Gastroesophageal sphincter (tissue), 4 donors: Measurements from ENCODE around the gene IGSF11. TPM values are rescaled to one million over a fixed set of nuclear protein-coding genes. Genes with fewer than 3 reads are reported as not detected.
A peak's percentile ranks its signal among the peaks of the same experiment; 100 is the strongest.

Experiments used
- ATAC-seq: fragments of 150-250 bp; one replicate; pipeline ENCODE4 v1.9.1; 2016; ENCODE audit warnings: mild to moderate bottlenecking, moderate library complexity
- H3K27ac ChIP-seq, 4 donors: fragments of 200-600 bp; sonication (generic) in 3 of 4; 1 replicate in 3 of 4; 2 replicates in 1 of 4; pipeline ENCODE4 v1.5.1; 2016 to 2019
- H3K27me3 ChIP-seq: fragments of 200-600 bp; sonication (generic); one replicate; pipeline ENCODE4 v1.5.1; 2019
- H3K36me3 ChIP-seq, 2 donors: fragments of 200-600 bp; sonication (generic); one replicate each; pipeline ENCODE4 v1.5.1; 2019; ENCODE audit warnings: control low read depth in 1 of 2
- H3K4me1 ChIP-seq, 3 donors: fragments of 200-600 bp; sonication (generic); 1 replicate in 2 of 3; 2 replicates in 1 of 3; pipeline ENCODE4 v1.5.1; 2016 to 2019; ENCODE audit warnings: control low read depth in 2 of 3
- H3K4me3 ChIP-seq, 2 donors: fragments of 200-600 bp; sonication (generic); one replicate each; pipeline ENCODE4 v1.5.1; 2019; ENCODE audit warnings: mild to moderate bottlenecking in 1 of 2, moderate library complexity in 1 of 2
- H3K9me3 ChIP-seq, 3 donors: fragments of 200-600 bp; sonication (generic); one replicate each; pipeline ENCODE4 v1.5.1; 2017 to 2019; ENCODE audit warnings: control low read depth in 2 of 3
- EP300 ChIP-seq: sonication (generic); formaldehyde crosslinking; IDR thresholded peaks from one replicate; pipeline ENCODE4 v1.6.1; 2017; ENCODE audit warnings: antibody characterized with exemption, mild to moderate bottlenecking
- POLR2A ChIP-seq, 2 donors: fragments of 450-650 bp; IDR thresholded peaks; one replicate each; pipeline ENCODE4 v1.6.1; 2017; ENCODE audit warnings: antibody characterized with exemption in 2 of 2, mild to moderate bottlenecking in 2 of 2, moderate library complexity in 1 of 2
- POLR2AphosphoS5 ChIP-seq: sonication (generic); formaldehyde crosslinking; IDR thresholded peaks from one replicate; pipeline ENCODE4 v1.6.1; 2017; ENCODE audit warnings: antibody characterized with exemption
- WGBS, 2 donors: methylation state at CpG; one replicate each; pipeline ENCODE4 v1.1.5; 2018; ENCODE audit warnings: low coverage in 1 of 2; 5-methylcytosine and 5-hydroxymethylcytosine counted together
- total RNA-seq, 4 donors: library from RNA; depleted of rRNA; stranded (reverse); fragments of >200 nt; gene quantifications; one replicate each; pipeline ENCODE4 v1.1.0, GENCODE V29; 2016
- TF ChIP-seq, protein P1 (sequence below), 4 experiments: fragments of 200-600 bp in 2 of 4; fragments of 450-650 bp in 2 of 4; sonication (generic) in 1 of 4; IDR thresholded peaks; one replicate each; pipeline ENCODE4 v1.5.1; 2017 to 2019; ENCODE audit warnings: antibody characterized with exemption in 4 of 4, mild to moderate bottlenecking in 2 of 4, moderate library complexity in 2 of 4

The IGSF11 gene
- total RNA-seq, 4 donors from 2014 or later: 2.0 to 20.2 (median 6.1) TPM

DNA sequence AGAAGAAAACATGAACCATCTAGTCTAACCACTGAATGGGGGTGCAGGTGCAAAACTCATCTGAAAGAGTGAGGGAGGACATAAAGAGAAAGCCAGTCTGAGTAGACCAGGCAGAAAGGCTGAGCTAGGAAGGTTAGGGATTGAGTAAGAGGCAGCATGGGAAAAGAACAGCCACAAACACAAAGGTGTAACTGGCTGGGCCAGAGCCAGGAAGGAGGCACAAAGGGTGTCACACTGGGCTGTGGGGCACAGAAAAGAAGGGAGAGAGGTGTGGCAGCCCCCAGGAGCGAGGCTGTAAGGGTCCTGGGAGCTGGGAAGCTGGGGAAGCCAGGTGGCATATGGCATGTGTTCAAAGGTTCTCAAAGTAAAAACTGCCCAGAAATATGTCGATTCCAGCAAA, 18.7 kb downstream of the IGSF11 start:
- WGBS, 2 donors: 83 to 84% methylated on average over 2 of the region's 2 CpGs
- Histone ChIP-seq H3K9me3 (no peaks in the 10 kb centered on the region), H3K36me3 (no peaks in the 10 kb centered on the region), H3K27me3 (no peaks in the 10 kb centered on the region), H3K27ac (peak overlapping the region in 2 of 4 donors; percentile 14 to 17), H3K4me1 (peaks cover 0 to 55% (median 6%) of the 10 kb centered on the region in 3 donors), H3K4me3 (no peak overlapping the region)
- no peak for ATAC-seq
- TF ChIP-seq POLR2AphosphoS5: no peak
- no peak for TF ChIP-seq POLR2A (IDR thresholded peaks at IDR 0.05)
- TF ChIP-seq, protein P1, sequence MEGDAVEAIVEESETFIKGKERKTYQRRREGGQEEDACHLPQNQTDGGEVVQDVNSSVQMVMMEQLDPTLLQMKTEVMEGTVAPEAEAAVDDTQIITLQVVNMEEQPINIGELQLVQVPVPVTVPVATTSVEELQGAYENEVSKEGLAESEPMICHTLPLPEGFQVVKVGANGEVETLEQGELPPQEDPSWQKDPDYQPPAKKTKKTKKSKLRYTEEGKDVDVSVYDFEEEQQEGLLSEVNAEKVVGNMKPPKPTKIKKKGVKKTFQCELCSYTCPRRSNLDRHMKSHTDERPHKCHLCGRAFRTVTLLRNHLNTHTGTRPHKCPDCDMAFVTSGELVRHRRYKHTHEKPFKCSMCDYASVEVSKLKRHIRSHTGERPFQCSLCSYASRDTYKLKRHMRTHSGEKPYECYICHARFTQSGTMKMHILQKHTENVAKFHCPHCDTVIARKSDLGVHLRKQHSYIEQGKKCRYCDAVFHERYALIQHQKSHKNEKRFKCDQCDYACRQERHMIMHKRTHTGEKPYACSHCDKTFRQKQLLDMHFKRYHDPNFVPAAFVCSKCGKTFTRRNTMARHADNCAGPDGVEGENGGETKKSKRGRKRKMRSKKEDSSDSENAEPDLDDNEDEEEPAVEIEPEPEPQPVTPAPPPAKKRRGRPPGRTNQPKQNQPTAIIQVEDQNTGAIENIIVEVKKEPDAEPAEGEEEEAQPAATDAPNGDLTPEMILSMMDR (IDR thresholded peaks at IDR 0.05): no peak
- no peak for TF ChIP-seq EP300

DNA sequence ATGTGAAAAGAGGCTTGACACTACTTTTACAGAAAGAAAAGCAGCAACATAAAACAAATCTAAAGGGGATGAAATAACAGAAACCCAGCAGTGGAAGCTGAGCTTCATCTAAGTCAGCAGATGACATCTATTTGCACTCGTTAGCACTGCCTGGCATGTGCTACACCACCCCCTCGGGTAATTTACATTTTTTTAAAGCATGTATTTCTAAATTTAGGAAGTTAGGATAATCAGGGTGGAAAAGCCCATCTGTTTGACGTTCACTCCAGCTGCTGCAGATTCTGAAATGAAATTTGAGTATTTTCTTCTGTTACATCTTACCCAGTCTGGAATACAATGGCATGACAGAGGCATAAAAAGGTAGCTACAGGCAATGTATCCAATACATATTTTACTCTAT, 20.7 kb downstream of the IGSF11 start:
- H3K27ac ChIP-seq: peak overlapping the region in 2 of 4 donors; percentile 31 to 46
- 17 to 22% methylated on average over 3 of the region's 3 CpGs for WGBS, 2 donors

DNA sequence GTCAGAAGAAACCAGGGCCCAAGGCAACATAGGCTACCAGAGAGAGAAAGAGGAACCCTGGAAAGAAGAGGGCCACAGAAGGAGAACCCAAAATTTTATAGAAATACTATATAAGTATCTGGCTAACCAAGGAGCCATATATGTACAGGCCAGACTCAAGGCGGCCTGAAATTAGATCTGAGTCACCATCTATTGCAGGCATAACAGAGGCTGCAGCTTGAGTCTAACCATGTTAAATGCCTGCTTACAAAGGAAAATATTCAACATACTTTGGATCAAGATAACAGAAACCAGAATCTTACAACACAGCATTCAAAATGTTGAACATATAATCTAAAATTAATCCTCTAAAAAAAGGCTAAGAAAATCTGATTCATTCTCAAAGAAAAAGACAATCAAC, 23.1 kb downstream of the IGSF11 start:
- TF ChIP-seq, protein P1 (IDR thresholded peaks at IDR 0.05): no peak
- WGBS, 2 donors: 75 to 88% methylated on average over 1 of the region's 1 CpG
- ATAC-seq: no peak
- Histone ChIP-seq H3K27me3 (no peaks in the 10 kb centered on the region), H3K36me3 (no peaks in the 10 kb centered on the region), H3K4me3 (no peak overlapping the region), H3K27ac (no peak overlapping the region), H3K4me1 (peaks cover 0 to 24% (median 3%) of the 10 kb centered on the region in 3 donors), H3K9me3 (no peaks in the 10 kb centered on the region)

More for the DNA sequence above, 20.7 kb downstream of the IGSF11 start:
- Histone ChIP-seq H3K27me3 (no peaks in the 10 kb centered on the region), H3K4me3 (no peak overlapping the region), H3K4me1 (peaks cover 0 to 36% (median 6%) of the 10 kb centered on the region in 3 donors), H3K9me3 (no peaks in the 10 kb centered on the region), H3K36me3 (no peaks in the 10 kb centered on the region)
- TF ChIP-seq EP300 (no peak), POLR2AphosphoS5 (no peak), POLR2A (IDR thresholded peaks at IDR 0.05) (no peak)
- TF ChIP-seq, protein P1 (IDR thresholded peaks at IDR 0.05): no peak
- ATAC-seq: no peak

DNA sequence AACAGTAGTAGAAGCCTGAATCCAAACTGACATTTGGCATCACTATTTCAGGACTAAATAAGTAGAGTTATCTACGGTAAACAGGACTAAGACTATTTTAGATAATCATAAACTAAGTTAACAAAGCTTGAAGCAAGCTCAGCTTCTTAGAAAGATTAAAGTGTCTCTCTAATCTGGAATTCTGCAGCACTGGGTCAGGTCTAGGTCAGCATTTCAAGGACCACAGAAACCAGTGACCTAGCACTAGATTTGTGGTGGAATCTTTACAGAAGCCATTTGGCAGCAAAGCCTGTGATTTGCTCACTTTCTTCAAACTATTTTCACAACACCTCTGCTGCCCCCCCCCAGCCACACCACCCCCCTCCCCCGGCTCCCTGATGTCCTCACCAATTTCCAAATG, 37.5 kb downstream of the IGSF11 start:
- no peaks in the 10 kb centered on the region for H3K27me3 ChIP-seq
- H3K36me3 ChIP-seq: no peaks in the 10 kb centered on the region
- H3K4me3 ChIP-seq: no peak overlapping the region
- peaks cover 0 to 21% (median 0%) of the 10 kb centered on the region in 3 donors for H3K4me1 ChIP-seq
- ATAC-seq: no peak
- no peaks in the 10 kb centered on the region for H3K9me3 ChIP-seq
- TF ChIP-seq EP300 (no peak), POLR2A (IDR thresholded peaks at IDR 0.05) (no peak), POLR2AphosphoS5 (no peak)
- TF ChIP-seq, protein P1 (IDR thresholded peaks at IDR 0.05): no peak
- H3K27ac ChIP-seq: peak overlapping the region in 2 of 4 donors; percentile 8 to 57
- 25 to 45% methylated on average over 1 to 2 of the region's 2 CpGs for WGBS, 2 donors

DNA sequence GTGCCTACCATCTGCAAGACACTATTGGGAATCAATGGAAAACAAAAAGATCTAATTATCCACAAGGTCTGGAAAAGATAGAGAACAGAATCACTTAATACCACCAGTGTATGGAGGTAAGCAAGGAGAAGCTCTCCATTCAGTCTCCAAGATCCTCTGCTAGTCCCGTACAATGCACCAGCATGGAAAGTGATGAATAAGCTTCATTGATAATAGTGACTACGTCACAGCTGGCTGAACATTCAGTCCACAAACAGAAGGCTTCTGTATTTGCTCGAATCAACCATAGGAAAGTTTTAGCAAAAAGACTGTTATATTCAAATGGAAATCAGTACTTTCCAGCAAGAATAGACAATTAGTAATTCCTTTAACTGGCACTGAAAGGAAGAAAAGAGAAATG, 42.9 kb downstream of the IGSF11 start:
- Histone ChIP-seq H3K36me3 (no peaks in the 10 kb centered on the region), H3K27me3 (no peaks in the 10 kb centered on the region), H3K4me1 (peaks cover 5 to 62% (median 22%) of the 10 kb centered on the region in 3 donors), H3K9me3 (no peaks in the 10 kb centered on the region), H3K27ac (peak overlapping the region; percentile 64 to 79 (median 72)), H3K4me3 (no peak overlapping the region)
- WGBS, 2 donors: 9 to 33% methylated on average over 3 of the region's 3 CpGs
- ATAC-seq: peak; percentile 67
- TF ChIP-seq, protein P1 (IDR thresholded peaks at IDR 0.05): no peak
- TF ChIP-seq POLR2A (IDR thresholded peaks at IDR 0.05) (no peak), POLR2AphosphoS5 (peak; percentile 62), EP300 (no peak)
